Measurements from ENCODE around the gene CASQ1. TPM values are rescaled to one million over a fixed set of nuclear protein-coding genes. Genes with fewer than 3 reads are reported as not detected.

The CASQ1 gene
- total and polyA plus RNA-seq, 9 donors: 0.06 to 0.92 (median 0.43) TPM; not detected in 3

GRCh38 chr1:160238408-160238807 is 48.0 kb downstream of the CASQ1 start:
- no peak for DNase-seq
- H3K4me1 ChIP-seq (ENCODE audit: insufficient read depth): no peaks in the 10 kb centered on the region
- no peaks in the 10 kb centered on the region for H3K9me3 ChIP-seq
- TF ChIP-seq, protein P1, sequence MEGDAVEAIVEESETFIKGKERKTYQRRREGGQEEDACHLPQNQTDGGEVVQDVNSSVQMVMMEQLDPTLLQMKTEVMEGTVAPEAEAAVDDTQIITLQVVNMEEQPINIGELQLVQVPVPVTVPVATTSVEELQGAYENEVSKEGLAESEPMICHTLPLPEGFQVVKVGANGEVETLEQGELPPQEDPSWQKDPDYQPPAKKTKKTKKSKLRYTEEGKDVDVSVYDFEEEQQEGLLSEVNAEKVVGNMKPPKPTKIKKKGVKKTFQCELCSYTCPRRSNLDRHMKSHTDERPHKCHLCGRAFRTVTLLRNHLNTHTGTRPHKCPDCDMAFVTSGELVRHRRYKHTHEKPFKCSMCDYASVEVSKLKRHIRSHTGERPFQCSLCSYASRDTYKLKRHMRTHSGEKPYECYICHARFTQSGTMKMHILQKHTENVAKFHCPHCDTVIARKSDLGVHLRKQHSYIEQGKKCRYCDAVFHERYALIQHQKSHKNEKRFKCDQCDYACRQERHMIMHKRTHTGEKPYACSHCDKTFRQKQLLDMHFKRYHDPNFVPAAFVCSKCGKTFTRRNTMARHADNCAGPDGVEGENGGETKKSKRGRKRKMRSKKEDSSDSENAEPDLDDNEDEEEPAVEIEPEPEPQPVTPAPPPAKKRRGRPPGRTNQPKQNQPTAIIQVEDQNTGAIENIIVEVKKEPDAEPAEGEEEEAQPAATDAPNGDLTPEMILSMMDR (IDR thresholded peaks at IDR 0.05): no peak
- H3K4me3 ChIP-seq: no peak overlapping the region
- no peak overlapping the region for H3K27ac ChIP-seq
- H3K36me3 ChIP-seq: no peaks in the 10 kb centered on the region
- H3K27me3 ChIP-seq: no peaks in the 10 kb centered on the region
- 85 to 90% (median 89%) methylated on average over 5 of the region's 5 CpGs for WGBS, 3 donors
- intact Hi-C loops (cut with DNase I): loop anchor here in 1 of 4 donors (5.0 kb wide), 1 partner anchor 46 kb away; the partner anchor contains the start of gene CASQ1

DNA sequence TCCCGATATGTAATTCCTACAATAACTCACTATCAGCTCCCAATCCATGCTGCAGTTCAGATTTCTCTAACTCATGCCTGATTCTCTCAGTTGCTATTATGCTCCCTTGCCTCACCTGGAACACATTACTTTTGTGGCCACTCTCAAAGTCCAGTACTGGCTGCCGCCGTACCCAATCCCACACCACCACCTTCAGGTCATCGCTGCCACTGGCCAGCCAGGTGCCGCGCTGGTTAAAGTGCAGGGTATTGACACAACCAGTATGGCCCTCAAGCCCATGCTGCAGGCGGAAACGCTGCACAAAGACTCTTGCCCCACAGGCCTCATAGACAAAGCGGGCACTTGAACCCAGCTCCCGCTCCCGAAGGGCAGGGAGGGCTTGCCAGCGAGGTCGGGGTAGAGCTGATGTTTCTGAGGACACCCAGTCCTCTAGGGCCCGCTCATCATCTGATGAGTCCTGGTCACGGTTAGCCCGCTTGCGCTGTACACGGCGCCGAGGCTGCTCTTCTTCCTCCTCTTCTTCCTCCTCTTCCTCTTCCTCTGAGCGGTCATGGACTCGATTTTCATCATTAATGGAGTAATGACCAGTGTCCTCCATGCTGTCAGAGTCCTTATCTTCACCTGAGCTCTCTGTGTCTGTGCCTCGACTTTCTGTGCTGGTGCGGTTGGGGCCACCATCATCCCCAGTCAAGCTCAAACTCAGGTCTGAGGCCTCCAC is 49.4 kb downstream of the CASQ1 start:
- no peak for DNase-seq
- intact Hi-C loops (cut with DNase I): loop anchor here in 1 of 4 donors (5.0 kb wide), 1 partner anchor 47 kb away; the partner anchor contains the start of gene CASQ1

DNA sequence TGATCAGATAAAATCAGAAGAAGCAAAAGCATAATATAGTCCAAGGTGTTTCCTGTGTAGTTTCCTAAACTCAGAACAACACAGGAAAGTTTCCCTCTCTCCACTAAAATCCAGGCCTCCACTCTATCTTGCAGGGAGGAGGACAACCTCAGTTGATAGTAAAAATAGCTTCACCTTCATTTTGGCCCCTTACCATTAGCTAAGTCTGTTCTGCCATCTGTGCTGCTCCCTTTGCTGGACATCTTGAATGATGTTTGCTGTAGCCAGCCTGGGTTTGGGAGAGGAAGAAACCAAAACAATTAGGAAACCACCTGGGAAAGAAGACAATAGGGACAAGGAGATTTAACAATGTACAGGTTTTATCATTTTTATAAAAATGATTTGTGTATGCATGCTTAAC is 53.4 kb downstream of the CASQ1 start:
- H3K4me1 ChIP-seq (ENCODE audit: insufficient read depth): no peaks in the 10 kb centered on the region
- TF ChIP-seq EP300 (IDR thresholded peaks at IDR 0.05): no peak
- no peak for TF ChIP-seq POLR2A (IDR thresholded peaks at IDR 0.05)
- TF ChIP-seq, protein P1 (IDR thresholded peaks at IDR 0.05): no peak
- intact Hi-C loops (cut with DNase I): no loop called here
- H3K27ac ChIP-seq: no peak overlapping the region
- no peak overlapping the region for H3K4me3 ChIP-seq
- H3K27me3 ChIP-seq: no peaks in the 10 kb centered on the region
- DNase-seq: no peak
- no peaks in the 10 kb centered on the region for H3K36me3 ChIP-seq
- H3K9me3 ChIP-seq: no peaks in the 10 kb centered on the region

More for the DNA sequence above, 49.4 kb downstream of the CASQ1 start:
- no peak overlapping the region for H3K4me3 ChIP-seq
- no peaks in the 10 kb centered on the region for H3K9me3 ChIP-seq
- no peaks in the 10 kb centered on the region for H3K4me1 ChIP-seq (ENCODE audit: insufficient read depth)
- H3K27me3 ChIP-seq: no peaks in the 10 kb centered on the region
- TF ChIP-seq, protein P1 (IDR thresholded peaks at IDR 0.05): no peak
- TF ChIP-seq POLR2A (IDR thresholded peaks at IDR 0.05) (no peak), EP300 (IDR thresholded peaks at IDR 0.05) (no peak)
- H3K36me3 ChIP-seq: no peaks in the 10 kb centered on the region
- no peak overlapping the region for H3K27ac ChIP-seq
- WGBS, 3 donors: 94 to 95% (median 94%) methylated on average over 22 to 24 of the region's 24 CpGs

- no peak overlapping the region for H3K27ac ChIP-seq
- H3K4me1 ChIP-seq (ENCODE audit: insufficient read depth): no peaks in the 10 kb centered on the region
Observed at GRCh38 chr1:160244209-160244608, 53.8 kb downstream of the CASQ1 start.

More at GRCh38 chr1:160244209-160244608, 53.8 kb downstream of the CASQ1 start:
- H3K36me3 ChIP-seq: no peaks in the 10 kb centered on the region
- H3K27me3 ChIP-seq: no peaks in the 10 kb centered on the region
- WGBS, 3 donors: 75 to 77% (median 75%) methylated on average over 1 of the region's 1 CpG
- no peak overlapping the region for H3K4me3 ChIP-seq
- intact Hi-C loops (cut with DNase I): no loop called here
- no peak for TF ChIP-seq EP300 (IDR thresholded peaks at IDR 0.05)
- TF ChIP-seq, protein P1 (IDR thresholded peaks at IDR 0.05): no peak
- no peak for TF ChIP-seq POLR2A (IDR thresholded peaks at IDR 0.05)
- no peaks in the 10 kb centered on the region for H3K9me3 ChIP-seq
- DNase-seq: no peak

Data from ovary (tissue), 9 donors.